Esophagus squamous epithelium (tissue), 5 donors: ENCODE measurements around the gene RAPGEF4. TPM values are rescaled to one million over a fixed set of nuclear protein-coding genes. Genes with fewer than 3 reads are reported as not detected.

Experiments
- DNase-seq: peaks from one replicate; lab custom pipeline; 2025; lab: John Stamatoyannopoulos, UW
- H3K27ac ChIP-seq, 4 donors: fragments of 200-600 bp; sonication (generic); one replicate each; pipeline ENCODE4 v1.5.1; 2016 to 2019; ENCODE audit warnings: mild to moderate bottlenecking in 1 of 4
- H3K27me3 ChIP-seq, 4 donors: fragments of 200-600 bp; sonication (generic); 1 replicate in 3 of 4; 2 replicates in 1 of 4; pipeline versions ENCODE4 v1.5.1 to v1.6.0; 2017 to 2021; ENCODE audit warnings: antibody characterized with exemption in 1 of 4
- H3K36me3 ChIP-seq, 3 donors: fragments of 200-600 bp; sonication (generic); one replicate each; pipeline ENCODE4 v1.5.1; 2016 to 2019
- H3K4me1 ChIP-seq, 3 donors: fragments of 200-600 bp; sonication (generic); one replicate each; pipeline ENCODE4 v1.5.1; 2017 to 2019
- H3K4me3 ChIP-seq, 4 donors: fragments of 200-600 bp; sonication (generic); 1 replicate in 3 of 4; 2 replicates in 1 of 4; pipeline ENCODE4 v1.5.1; 2016 to 2019; ENCODE audit warnings: mild to moderate bottlenecking in 2 of 4, moderate library complexity in 1 of 4
- H3K9me3 ChIP-seq, 3 donors: fragments of 200-600 bp; sonication (generic); one replicate each; pipeline ENCODE4 v1.5.1; 2016 to 2019
- CTCF ChIP-seq, 6 experiments: fragments of 450-650 bp in 4 of 6; fragments of 200-600 bp in 2 of 6; sonication (generic) in 2 of 6; IDR thresholded peaks; one replicate each; pipeline ENCODE4 v1.5.1; 2016 to 2019; ENCODE audit warnings: antibody characterized with exemption in 6 of 6, mild to moderate bottlenecking in 4 of 6, moderate library complexity in 4 of 6
- POLR2A ChIP-seq, 4 donors: fragments of 450-650 bp; IDR thresholded peaks; one replicate each; pipeline ENCODE4 v1.6.1; 2017; ENCODE audit warnings: antibody characterized with exemption in 4 of 4, mild to moderate bottlenecking in 4 of 4, moderate library complexity in 3 of 4
- WGBS, 2 donors: methylation state at CpG; one replicate each; pipeline ENCODE4 v1.1.5; 2018; 5-methylcytosine and 5-hydroxymethylcytosine counted together
- intact Hi-C: fragments of 100-400 bp; cut with DNase I; formaldehyde crosslinking; loops from one replicate; pipeline ENCODE4 v1.15.0; 2022
- total RNA-seq, 4 donors: library from RNA; depleted of rRNA; stranded (reverse); fragments of >200 nt; gene quantifications; one replicate each; pipeline ENCODE4 v1.1.0, GENCODE V29; 2016
- donor health status: DM: yes; HTN: yes; CAD: no.

The RAPGEF4 gene
- total RNA-seq, 4 donors from 2014 or later: 2.6 to 11.1 (median 2.9) TPM

- peak overlapping the region; percentile 65 to 87 (median 74) for H3K4me3 ChIP-seq
- peak overlapping the region; percentile 87 to 96 (median 92) for H3K27ac ChIP-seq
- H3K4me1 ChIP-seq: peaks cover 0 to 36% (median 0%) of the 10 kb centered on the region in 3 donors
- no peaks in the 10 kb centered on the region for H3K9me3 ChIP-seq
- no peaks in the 10 kb centered on the region for H3K36me3 ChIP-seq
- no peak for TF ChIP-seq CTCF (IDR thresholded peaks at IDR 0.05)
- TF ChIP-seq POLR2A (IDR thresholded peaks at IDR 0.05): no peak
- intact Hi-C loops: no loop called here
- H3K27me3 ChIP-seq: no peaks in the 10 kb centered on the region
- WGBS, 2 donors: 13 to 27% methylated on average over 5 to 7 of the region's 25 CpGs
- no peak for DNase-seq
Measured at GRCh38 chr2:173075056-173075780, 339.6 kb downstream of the RAPGEF4 start.

GRCh38 chr2:173075781-173076580 is 340.3 kb downstream of the RAPGEF4 start, which contains the start of gene MAP3K20:
Gene MAP3K20 (plus strand): TSS chr2:173075846. CDS start chr2:173091032, 15,186 bp downstream.
- no peak for DNase-seq
- intact Hi-C loops: no loop called here
- H3K27ac ChIP-seq: peak within 1 kb of the TSS; percentile 87 to 96 (median 92)
- no peaks in the 10 kb centered on the region for H3K9me3 ChIP-seq
- peak in 5 of 6 experiments; percentile 38 to 56 (median 44) for TF ChIP-seq CTCF (IDR thresholded peaks at IDR 0.05)
- TF ChIP-seq POLR2A (IDR thresholded peaks at IDR 0.05): peak in 2 of 4 donors; percentile 55 to 61
- H3K27me3 ChIP-seq: no peaks in the 10 kb centered on the region
- H3K36me3 ChIP-seq: no peaks in the 10 kb centered on the region
- WGBS, 2 donors: 0% methylated on average over 4 to 5 of the region's 106 CpGs
- peaks cover 0 to 39% (median 0%) of the 10 kb centered on the region in 3 donors for H3K4me1 ChIP-seq
- peak within 1 kb of the TSS; percentile 65 to 87 (median 74) for H3K4me3 ChIP-seq

- no peak for DNase-seq
- TF ChIP-seq CTCF (IDR thresholded peaks at IDR 0.05): no peak
- TF ChIP-seq POLR2A (IDR thresholded peaks at IDR 0.05): no peak
- WGBS, 2 donors: 5 to 7% methylated on average over 19 to 26 of the region's 27 CpGs
- H3K4me3 ChIP-seq: peak overlapping the region; percentile 65 to 87 (median 74)
- no peaks in the 10 kb centered on the region for H3K36me3 ChIP-seq
- no peaks in the 10 kb centered on the region for H3K9me3 ChIP-seq
- no peaks in the 10 kb centered on the region for H3K27me3 ChIP-seq
- peaks cover 0 to 39% (median 0%) of the 10 kb centered on the region in 3 donors for H3K4me1 ChIP-seq
- peak overlapping the region; percentile 87 to 96 (median 92) for H3K27ac ChIP-seq
- intact Hi-C loops: no loop called here
Measured at GRCh38 chr2:173076581-173077345, 341.1 kb downstream of the RAPGEF4 start.

GRCh38 chr2:173077506-173078177 is 342.0 kb downstream of the RAPGEF4 start:
- Histone ChIP-seq H3K27ac (peak overlapping the region in 3 of 4 donors; percentile 3 to 92 (median 87)), H3K4me1 (peaks cover 0 to 39% (median 0%) of the 10 kb centered on the region in 3 donors), H3K27me3 (no peaks in the 10 kb centered on the region), H3K9me3 (no peaks in the 10 kb centered on the region), H3K36me3 (no peaks in the 10 kb centered on the region), H3K4me3 (peak overlapping the region; percentile 65 to 87 (median 74))
- TF ChIP-seq POLR2A (IDR thresholded peaks at IDR 0.05) (no peak), CTCF (IDR thresholded peaks at IDR 0.05) (no peak)
- intact Hi-C loops: no loop called here
- no peak for DNase-seq
- 50 to 54% methylated on average over 5 of the region's 5 CpGs for WGBS, 2 donors
